ENCODE results near the gene NGFR.
"Not testable (repeated sequence)": the region's sequence is repeated elsewhere in the genome, so short reads cannot be mapped to it uniquely, and the experiment has no call there.

The NGFR gene

DNA sequence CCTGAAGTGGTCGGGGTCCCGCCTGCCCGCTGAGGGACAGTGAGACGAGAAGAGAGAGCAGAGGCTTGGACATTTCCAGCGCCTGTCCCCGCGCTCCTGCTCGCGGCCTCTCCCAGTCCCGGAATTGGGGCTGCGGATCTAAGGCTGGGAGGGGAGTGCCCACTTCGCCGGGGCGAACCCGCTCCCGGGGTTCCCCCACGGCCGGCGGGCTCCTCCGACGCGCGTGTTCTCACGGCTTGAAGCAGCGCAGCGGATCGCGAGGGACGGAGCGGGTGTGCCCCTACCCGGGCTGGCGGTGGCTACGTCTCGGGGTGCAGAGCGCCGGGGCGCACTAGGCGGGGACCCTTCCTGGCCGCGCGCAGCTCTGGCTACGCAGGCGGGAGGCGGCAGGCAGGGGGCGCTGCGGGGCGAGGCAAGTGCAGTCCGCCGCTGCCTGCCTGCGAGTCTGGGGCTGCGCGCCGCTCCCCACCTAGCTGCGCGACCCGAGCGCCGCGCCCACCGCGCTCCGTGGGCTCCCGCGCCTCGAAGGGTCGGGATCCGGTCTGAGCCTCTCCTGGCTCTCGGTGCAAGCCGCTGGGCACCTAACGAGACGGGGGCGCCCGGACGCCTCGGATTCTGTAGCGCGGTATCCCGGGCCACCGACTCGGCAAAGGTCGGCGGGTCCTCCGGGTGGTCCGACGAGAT is 1.2 kb downstream of the NGFR start:
- DNase-seq (ENCODE audit: insufficient read length, low spot score), result peak; percentile 88
- no peak for FAIRE-seq

DNA sequence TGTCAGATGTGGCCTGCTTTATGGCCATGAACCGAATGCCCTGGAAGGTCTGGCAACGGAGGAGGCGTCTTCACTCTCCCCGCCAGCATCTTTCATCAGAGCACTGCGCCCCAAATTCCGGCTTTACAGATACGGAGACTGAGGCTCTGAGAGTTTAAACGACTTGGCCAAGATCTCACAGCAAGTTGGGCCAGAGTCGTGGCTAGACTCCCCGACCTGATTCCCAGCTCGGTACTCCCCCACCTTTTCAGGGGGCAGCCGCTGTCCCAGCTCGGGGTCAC is 1.7 kb downstream of the NGFR start:
- FAIRE-seq (no peak), DNase-seq (ENCODE audit: insufficient read length, low spot score) (no peak)

DNA sequence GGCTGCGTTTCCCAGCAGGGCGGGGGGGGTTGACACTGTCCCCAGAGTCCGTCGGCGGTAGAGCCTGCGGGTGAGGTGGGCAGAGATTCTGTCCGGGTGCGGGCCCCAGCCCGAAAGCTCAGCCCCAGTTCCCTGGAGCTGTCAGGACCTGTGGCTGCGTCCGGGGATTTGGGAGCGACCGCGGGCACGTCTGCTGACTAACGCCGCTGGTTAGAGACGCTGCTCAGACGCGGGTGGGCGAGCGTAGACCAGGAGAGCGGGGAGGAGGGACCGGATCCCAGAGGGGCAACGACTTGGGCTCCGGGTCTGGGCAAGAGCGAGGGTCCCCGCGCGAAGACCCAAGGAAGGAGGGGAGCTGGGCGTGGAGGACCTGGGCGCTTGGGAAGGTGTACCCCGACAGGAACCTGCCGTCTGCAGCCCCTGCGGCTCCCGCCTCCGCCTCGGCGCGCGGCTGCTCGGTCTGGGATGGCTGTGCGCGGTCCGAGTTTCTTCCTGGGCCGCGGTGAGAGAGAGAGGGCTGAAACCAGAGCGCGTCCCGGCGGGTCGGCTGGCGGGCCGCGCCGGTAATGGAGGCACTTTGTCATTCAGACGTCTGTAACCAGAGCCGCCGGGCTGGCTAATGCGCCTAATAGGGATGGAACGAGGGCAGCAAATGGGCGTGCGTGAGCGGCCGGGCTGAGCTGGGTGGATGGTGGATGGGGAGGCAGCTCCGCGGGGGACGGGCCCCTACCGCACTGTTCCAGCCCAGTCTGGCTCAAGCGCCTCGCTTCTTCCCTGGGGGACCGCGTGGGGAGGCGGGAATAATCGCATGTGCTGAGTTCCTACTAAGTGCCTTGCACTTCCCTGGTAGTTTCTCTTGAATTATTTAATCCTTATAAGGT is 2.3 kb downstream of the NGFR start:
- DNase-seq (ENCODE audit: insufficient read length, low spot score) (no peak), FAIRE-seq (no peak)

- DNase-seq (ENCODE audit: insufficient read length, low spot score) (no peak), FAIRE-seq (no peak)
Measured at GRCh38 chr17:49498029-49498615, 3.0 kb downstream of the NGFR start.

- FAIRE-seq (no peak), DNase-seq (ENCODE audit: insufficient read length, low spot score) (no peak)
Measured at GRCh38 chr17:49501496-49501895, 6.4 kb downstream of the NGFR start.

DNA sequence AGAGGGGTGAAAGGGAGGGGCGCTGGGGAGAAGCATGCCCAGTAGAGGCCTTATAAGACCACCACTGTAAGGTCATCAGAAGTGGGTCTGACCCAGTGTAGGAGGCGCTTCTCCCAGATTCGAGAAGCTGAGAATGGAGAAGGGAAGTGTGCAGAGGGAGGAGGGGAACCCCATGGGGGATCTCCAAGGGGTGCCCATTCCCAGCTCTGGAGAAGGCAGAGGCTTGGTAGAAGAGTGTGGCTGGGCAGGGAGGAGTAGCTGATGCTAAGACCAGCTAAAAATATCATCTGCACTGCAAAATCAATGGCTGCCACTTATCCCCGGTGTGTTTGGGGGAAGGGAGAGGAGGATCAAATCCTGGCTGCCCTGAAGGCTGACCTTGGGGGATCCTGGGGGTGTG is 7.2 kb downstream of the NGFR start:
- FAIRE-seq, result no peak

GRCh38 chr17:49502680-49503079 is 7.6 kb downstream of the NGFR start:
- DNase-seq (ENCODE audit: insufficient read length, low spot score); FAIRE-seq: not testable (repeated sequence)

More for the DNA sequence above, 7.2 kb downstream of the NGFR start:
- no peak for DNase-seq (ENCODE audit: insufficient read length, low spot score)

DNA sequence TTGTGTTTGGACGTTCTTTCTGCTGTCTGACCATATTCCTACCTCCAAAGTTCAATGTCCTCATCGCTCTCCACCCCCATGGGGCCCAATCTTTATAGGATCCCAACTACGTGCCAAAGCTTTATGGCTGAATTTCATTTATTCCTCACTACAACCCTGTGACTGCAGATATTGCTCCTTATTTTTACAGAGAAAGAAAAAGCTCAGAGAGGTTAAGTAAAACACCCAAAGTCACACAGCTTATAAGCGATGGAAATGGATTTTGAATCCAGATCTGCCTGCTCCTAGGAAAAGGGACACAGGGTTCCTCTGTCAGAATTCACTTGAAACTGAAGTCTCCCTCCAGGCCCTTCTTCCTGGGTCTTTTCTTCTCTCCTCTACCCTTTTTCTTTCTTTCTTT is 9.3 kb downstream of the NGFR start:
- DNase-seq (ENCODE audit: insufficient read length, low spot score) (no peak), FAIRE-seq (no peak)

- no peak for FAIRE-seq
- no peak for DNase-seq (ENCODE audit: insufficient read length, low spot score)
Measured at GRCh38 chr17:49505854-49506253, 10.8 kb downstream of the NGFR start.

DNA sequence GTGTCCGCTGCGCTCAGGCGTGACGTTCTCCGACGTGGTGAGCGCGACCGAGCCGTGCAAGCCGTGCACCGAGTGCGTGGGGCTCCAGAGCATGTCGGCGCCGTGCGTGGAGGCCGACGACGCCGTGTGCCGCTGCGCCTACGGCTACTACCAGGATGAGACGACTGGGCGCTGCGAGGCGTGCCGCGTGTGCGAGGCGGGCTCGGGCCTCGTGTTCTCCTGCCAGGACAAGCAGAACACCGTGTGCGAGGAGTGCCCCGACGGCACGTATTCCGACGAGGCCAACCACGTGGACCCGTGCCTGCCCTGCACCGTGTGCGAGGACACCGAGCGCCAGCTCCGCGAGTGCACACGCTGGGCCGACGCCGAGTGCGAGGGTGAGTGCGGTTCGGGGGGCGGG is 11.2 kb downstream of the NGFR start:
- FAIRE-seq (no peak), DNase-seq (ENCODE audit: insufficient read length, low spot score) (no peak)

DNA sequence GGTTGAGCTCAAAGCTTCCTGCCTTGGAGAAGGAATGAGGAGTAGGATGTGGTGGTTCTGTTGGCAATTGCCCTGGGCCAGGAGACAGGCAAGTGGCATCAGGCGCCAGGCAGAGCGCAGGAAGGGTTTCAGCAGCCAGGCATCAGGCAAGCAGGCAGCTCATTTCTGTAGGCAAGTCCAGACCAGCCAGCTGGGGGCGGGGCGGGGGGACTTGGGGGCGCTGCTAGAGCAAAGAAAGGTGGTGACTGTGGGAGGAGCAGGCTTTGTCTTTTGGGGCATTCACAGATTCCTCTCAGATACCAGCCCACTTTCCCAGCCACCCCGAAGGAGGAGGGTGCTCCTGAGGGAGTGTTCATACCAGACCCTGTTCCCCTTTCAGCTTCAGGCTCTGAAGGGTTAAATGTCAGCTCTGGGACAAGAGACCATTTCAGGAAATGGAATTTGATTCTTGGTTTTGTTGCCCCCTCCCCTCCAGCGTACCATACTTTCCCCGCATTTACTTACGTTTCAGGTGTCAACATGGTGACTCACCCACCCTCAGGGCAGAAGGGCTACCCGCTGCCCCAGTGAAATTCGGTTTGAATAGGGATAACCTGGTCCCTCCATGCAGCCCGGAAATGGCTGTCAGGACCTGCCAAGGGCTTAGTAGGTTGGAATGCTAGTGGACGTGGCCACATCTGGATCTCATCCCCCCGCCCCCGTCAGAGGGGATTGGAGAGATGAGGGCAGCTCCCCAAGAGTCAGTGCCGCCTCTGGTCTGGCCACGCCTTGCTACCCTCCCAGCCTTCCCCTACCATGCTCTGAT is 13.2 kb downstream of the NGFR start:
- FAIRE-seq (no peak), DNase-seq (ENCODE audit: insufficient read length, low spot score) (no peak)

- DNase-seq (ENCODE audit: insufficient read length, low spot score), result no peak
- no peak for FAIRE-seq
Measured at GRCh38 chr17:49508866-49509587, 13.9 kb downstream of the NGFR start.

- no peak for DNase-seq (ENCODE audit: insufficient read length, low spot score)
- FAIRE-seq, result no peak
Measured at GRCh38 chr17:49509588-49509917, 14.5 kb downstream of the NGFR start.

GRCh38 chr17:49510059-49510719 is 15.1 kb downstream of the NGFR start:
- FAIRE-seq (no peak), DNase-seq (ENCODE audit: insufficient read length, low spot score) (no peak)

- DNase-seq (ENCODE audit: insufficient read length, low spot score), result no peak
- no peak for FAIRE-seq
Measured at GRCh38 chr17:49510720-49511110, 15.6 kb downstream of the NGFR start.

- FAIRE-seq, result no peak
- DNase-seq (ENCODE audit: insufficient read length, low spot score), result no peak
Measured at GRCh38 chr17:49511810-49512209, 16.7 kb downstream of the NGFR start.

DNA sequence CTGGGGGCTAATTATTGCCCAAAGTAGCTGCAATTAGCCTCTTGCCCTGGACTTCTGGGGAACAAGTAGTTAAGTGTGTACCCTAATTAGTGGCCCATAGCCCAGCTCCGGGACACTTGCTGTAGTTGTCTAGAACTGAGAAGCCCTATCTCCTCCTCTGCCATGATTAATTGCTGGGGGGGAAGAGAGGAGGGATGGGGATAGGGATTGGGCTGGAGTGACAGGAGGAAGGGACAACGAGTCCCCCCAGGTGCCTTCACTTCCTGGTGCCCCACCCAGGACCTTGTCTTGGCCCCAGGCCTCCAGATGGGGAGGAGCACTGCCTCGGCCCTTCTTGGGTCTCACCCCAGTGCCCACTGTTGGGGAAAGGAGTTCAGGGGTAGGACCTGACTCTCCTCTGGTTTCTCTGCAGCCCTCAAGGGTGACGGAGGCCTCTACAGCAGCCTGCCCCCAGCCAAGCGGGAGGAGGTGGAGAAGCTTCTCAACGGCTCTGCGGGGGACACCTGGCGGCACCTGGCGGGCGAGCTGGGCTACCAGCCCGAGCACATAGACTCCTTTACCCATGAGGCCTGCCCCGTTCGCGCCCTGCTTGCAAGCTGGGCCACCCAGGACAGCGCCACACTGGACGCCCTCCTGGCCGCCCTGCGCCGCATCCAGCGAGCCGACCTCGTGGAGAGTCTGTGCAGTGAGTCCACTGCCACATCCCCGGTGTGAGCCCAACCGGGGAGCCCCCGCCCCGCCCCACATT is 17.4 kb downstream of the NGFR start:
- FAIRE-seq (no peak), DNase-seq (ENCODE audit: insufficient read length, low spot score) (no peak)

GRCh38 chr17:49513044-49513395 is 17.9 kb downstream of the NGFR start:
- FAIRE-seq (no peak), DNase-seq (ENCODE audit: insufficient read length, low spot score) (no peak)

DNA sequence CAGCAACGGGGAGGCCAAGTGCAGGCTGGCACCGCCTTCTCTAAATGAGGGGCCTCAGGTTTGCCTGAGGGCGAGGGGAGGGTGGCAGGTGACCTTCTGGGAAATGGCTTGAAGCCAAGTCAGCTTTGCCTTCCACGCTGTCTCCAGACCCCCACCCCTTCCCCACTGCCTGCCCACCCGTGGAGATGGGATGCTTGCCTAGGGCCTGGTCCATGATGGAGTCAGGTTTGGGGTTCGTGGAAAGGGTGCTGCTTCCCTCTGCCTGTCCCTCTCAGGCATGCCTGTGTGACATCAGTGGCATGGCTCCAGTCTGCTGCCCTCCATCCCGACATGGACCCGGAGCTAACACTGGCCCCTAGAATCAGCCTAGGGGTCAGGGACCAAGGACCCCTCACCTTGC is 18.5 kb downstream of the NGFR start:
- no peak for DNase-seq (ENCODE audit: insufficient read length, low spot score)
- FAIRE-seq, result no peak

Data from GM19239 (cell line).